Measurements from ENCODE around the gene SIK3.

Gene SIK3

GRCh38 chr11:116927163-116927974, 170.9 kb downstream of the SIK3 start:
- H3K4me3 Mint-ChIP-seq = peak overlapping the region; percentile 70 to 87
- ATAC-seq (replicated peaks) (peak; percentile 33), DNase-seq (peak; percentile 33 to 59 (median 44))
- H3K27me3 Mint-ChIP-seq = no peaks in the 10 kb centered on the region
- H3K27ac Mint-ChIP-seq = peak overlapping the region; percentile 85 to 98
- H3K9me3 Mint-ChIP-seq = no peaks in the 10 kb centered on the region
- H3K36me3 Mint-ChIP-seq (ENCODE audit: insufficient read depth) = peaks cover 48% of the 10 kb centered on the region
- H3K4me1 Mint-ChIP-seq (ENCODE audit: low read depth in 2 of 2) = peaks cover 56 to 74% of the 10 kb centered on the region in 2 donors

- Mint-ChIP-seq H3K9me3 (no peaks in the 10 kb centered on the region), H3K4me1 (ENCODE audit: low read depth in 2 of 2) (peaks cover 42 to 60% of the 10 kb centered on the region in 2 donors), H3K36me3 (ENCODE audit: insufficient read depth) (peaks cover 30% of the 10 kb centered on the region), H3K4me3 (peak overlapping the region; percentile 58 to 70), H3K27me3 (no peaks in the 10 kb centered on the region), H3K27ac (peak overlapping the region; percentile 85 to 98)
- peak; percentile 40 for ATAC-seq (replicated peaks)
- peak in 1 of 3 experiments; percentile 7 for DNase-seq
Measured at GRCh38 chr11:116925050-116925449, 173.2 kb downstream of the SIK3 start.

GRCh38 chr11:116918925-116919655, 179.1 kb downstream of the SIK3 start:
- peaks cover 14% of the 10 kb centered on the region for H3K36me3 Mint-ChIP-seq (ENCODE audit: insufficient read depth)
- H3K27me3 Mint-ChIP-seq = no peaks in the 10 kb centered on the region
- H3K27ac Mint-ChIP-seq = no peak overlapping the region

GRCh38 chr11:116917632-116918031, 180.6 kb downstream of the SIK3 start:
- no peak for ATAC-seq (replicated peaks)
- H3K36me3 Mint-ChIP-seq (ENCODE audit: insufficient read depth) = peaks cover 6% of the 10 kb centered on the region
- no peak overlapping the region for H3K4me3 Mint-ChIP-seq
- DNase-seq = no peak
- peak overlapping the region in 1 of 2 donors; percentile 63 for H3K27ac Mint-ChIP-seq
- no peaks in the 10 kb centered on the region for H3K9me3 Mint-ChIP-seq
- H3K27me3 Mint-ChIP-seq = no peaks in the 10 kb centered on the region
- H3K4me1 Mint-ChIP-seq (ENCODE audit: low read depth in 2 of 2) = peaks cover 8 to 22% of the 10 kb centered on the region in 2 donors

More at GRCh38 chr11:116918925-116919655, 179.1 kb downstream of the SIK3 start:
- ATAC-seq (replicated peaks) = peak; percentile 32
- no peak for DNase-seq
- Mint-ChIP-seq H3K9me3 (no peaks in the 10 kb centered on the region), H3K4me1 (ENCODE audit: low read depth in 2 of 2) (peaks cover 8 to 22% of the 10 kb centered on the region in 2 donors), H3K4me3 (no peak overlapping the region)

GRCh38 chr11:116916886-116917285, 181.3 kb downstream of the SIK3 start:
- Mint-ChIP-seq H3K27ac (no peak overlapping the region), H3K4me1 (ENCODE audit: low read depth in 2 of 2) (peaks cover 8 to 25% of the 10 kb centered on the region in 2 donors), H3K27me3 (no peaks in the 10 kb centered on the region), H3K4me3 (no peak overlapping the region), H3K9me3 (no peaks in the 10 kb centered on the region), H3K36me3 (ENCODE audit: insufficient read depth) (peaks cover 6% of the 10 kb centered on the region)
- DNase-seq (no peak), ATAC-seq (replicated peaks) (no peak)

GRCh38 chr11:116916052-116916451, 182.2 kb downstream of the SIK3 start:
- DNase-seq (no peak), ATAC-seq (replicated peaks) (no peak)
- H3K4me3 Mint-ChIP-seq = no peak overlapping the region
- no peaks in the 10 kb centered on the region for H3K27me3 Mint-ChIP-seq
- peaks cover 10 to 29% of the 10 kb centered on the region in 2 donors for H3K4me1 Mint-ChIP-seq (ENCODE audit: low read depth in 2 of 2)
- no peak overlapping the region for H3K27ac Mint-ChIP-seq
- no peaks in the 10 kb centered on the region for H3K9me3 Mint-ChIP-seq
- peaks cover 6% of the 10 kb centered on the region for H3K36me3 Mint-ChIP-seq (ENCODE audit: insufficient read depth)

- ATAC-seq (replicated peaks) (no peak), DNase-seq (no peak)
- Mint-ChIP-seq H3K4me3 (no peak overlapping the region), H3K27ac (peak overlapping the region in 1 of 2 donors; percentile 1), H3K9me3 (no peaks in the 10 kb centered on the region), H3K4me1 (ENCODE audit: low read depth in 2 of 2) (peaks cover 17 to 31% of the 10 kb centered on the region in 2 donors), H3K27me3 (no peaks in the 10 kb centered on the region), H3K36me3 (ENCODE audit: insufficient read depth) (peaks cover 6% of the 10 kb centered on the region)
Measured at GRCh38 chr11:116913000-116913399, 185.2 kb downstream of the SIK3 start.

- DNase-seq = no peak
- Mint-ChIP-seq H3K36me3 (ENCODE audit: insufficient read depth) (peaks cover 6% of the 10 kb centered on the region), H3K4me1 (ENCODE audit: low read depth in 2 of 2) (peaks cover 17 to 34% of the 10 kb centered on the region in 2 donors), H3K4me3 (no peak overlapping the region), H3K27ac (peak overlapping the region; percentile 6 to 47), H3K9me3 (no peaks in the 10 kb centered on the region), H3K27me3 (no peaks in the 10 kb centered on the region)
- no peak for ATAC-seq (replicated peaks)
Measured at GRCh38 chr11:116911976-116912734, 186.1 kb downstream of the SIK3 start.

GRCh38 chr11:116910847-116911246, 187.4 kb downstream of the SIK3 start:
- H3K27me3 Mint-ChIP-seq = no peaks in the 10 kb centered on the region
- H3K4me3 Mint-ChIP-seq = no peak overlapping the region
- peak overlapping the region; percentile 23 to 52 for H3K27ac Mint-ChIP-seq
- no peaks in the 10 kb centered on the region for H3K9me3 Mint-ChIP-seq
- peaks cover 19 to 38% of the 10 kb centered on the region in 2 donors for H3K4me1 Mint-ChIP-seq (ENCODE audit: low read depth in 2 of 2)
- peaks cover 13% of the 10 kb centered on the region for H3K36me3 Mint-ChIP-seq (ENCODE audit: insufficient read depth)
- ATAC-seq (replicated peaks) = no peak
- DNase-seq = no peak

GRCh38 chr11:116910378-116910777, 187.8 kb downstream of the SIK3 start:
- H3K36me3 Mint-ChIP-seq (ENCODE audit: insufficient read depth) = peaks cover 17% of the 10 kb centered on the region
- H3K9me3 Mint-ChIP-seq = no peaks in the 10 kb centered on the region
- DNase-seq (no peak), ATAC-seq (replicated peaks) (no peak)
- H3K27ac Mint-ChIP-seq = peak overlapping the region; percentile 23 to 52
- peaks cover 19 to 40% of the 10 kb centered on the region in 2 donors for H3K4me1 Mint-ChIP-seq (ENCODE audit: low read depth in 2 of 2)
- no peak overlapping the region for H3K4me3 Mint-ChIP-seq
- H3K27me3 Mint-ChIP-seq = no peaks in the 10 kb centered on the region

- DNase-seq = no peak
- Mint-ChIP-seq H3K4me1 (ENCODE audit: low read depth in 2 of 2) (peaks cover 19 to 40% of the 10 kb centered on the region in 2 donors), H3K27me3 (no peaks in the 10 kb centered on the region), H3K4me3 (no peak overlapping the region), H3K27ac (peak overlapping the region in 1 of 2 donors; percentile 85), H3K36me3 (ENCODE audit: insufficient read depth) (peaks cover 20% of the 10 kb centered on the region), H3K9me3 (no peaks in the 10 kb centered on the region)
- no peak for ATAC-seq (replicated peaks)
Measured at GRCh38 chr11:116909245-116909644, 189.0 kb downstream of the SIK3 start.

- Mint-ChIP-seq H3K27me3 (no peaks in the 10 kb centered on the region), H3K36me3 (ENCODE audit: insufficient read depth) (peaks cover 27% of the 10 kb centered on the region), H3K27ac (no peak overlapping the region), H3K4me3 (no peak overlapping the region), H3K9me3 (no peaks in the 10 kb centered on the region), H3K4me1 (ENCODE audit: low read depth in 2 of 2) (peaks cover 25 to 51% of the 10 kb centered on the region in 2 donors)
- ATAC-seq (replicated peaks) (no peak), DNase-seq (no peak)
Measured at GRCh38 chr11:116906479-116906878, 191.7 kb downstream of the SIK3 start.

- H3K27ac Mint-ChIP-seq = no peak overlapping the region
- H3K4me3 Mint-ChIP-seq = peak overlapping the region in 1 of 2 donors; percentile 5
- ATAC-seq (replicated peaks) (no peak), DNase-seq (no peak)
- no peaks in the 10 kb centered on the region for H3K27me3 Mint-ChIP-seq
- H3K36me3 Mint-ChIP-seq (ENCODE audit: insufficient read depth) = peaks cover 27% of the 10 kb centered on the region
- no peaks in the 10 kb centered on the region for H3K9me3 Mint-ChIP-seq
- H3K4me1 Mint-ChIP-seq (ENCODE audit: low read depth in 2 of 2) = peaks cover 9 to 37% of the 10 kb centered on the region in 2 donors
Measured at GRCh38 chr11:116903090-116903489, 195.1 kb downstream of the SIK3 start.

Measured in effector memory CD8-positive, alpha-beta T cell (primary cell).